BJ (cell line): ENCODE data around the gene MTHFD1. TPM values are rescaled to one million over a fixed set of nuclear protein-coding genes. Genes with fewer than 3 reads are reported as not detected.

Source experiments
- CTCF ChIA-PET: fragments of 350-600 bp; formaldehyde crosslinking; extraction: SDS; loops from one replicate; lab custom pipeline; 2021; ENCODE audit warnings: antibody characterized with exemption, inconsistent platforms; lab: Yijun Ruan, JAX
- POLR2A ChIA-PET: fragments of 300-600 bp; sonication (Branson Sonifier 250); formaldehyde crosslinking; extraction: SDS; loops from one replicate; lab custom pipeline; 2021; ENCODE audit warnings: antibody characterized with exemption; lab: Charles Lee
- DNase-seq: peaks from one replicate; pipeline ENCODE4 v3.0.0-alpha.2; 2011; ENCODE audit warnings: low read depth
- H3K27me3 ChIP-seq: 2 replicates; pipeline ENCODE4 v1.6.0; 2011; ENCODE audit warnings: low read length; ENCODE audit not compliant: control insufficient read depth, insufficient read depth
- H3K36me3 ChIP-seq: 2 replicates; pipeline ENCODE4 v1.5.1; 2011; ENCODE audit warnings: low read length; ENCODE audit not compliant: control insufficient read depth, insufficient read depth
- H3K4me3 ChIP-seq: 2 replicates; pipeline ENCODE4 v1.5.1; 2011; ENCODE audit warnings: low read depth, mild to moderate bottlenecking, control low read depth, low read length
- CTCF ChIP-seq: IDR thresholded peaks from 2 replicates; pipeline ENCODE4 v1.5.1; 2011; ENCODE audit warnings: low read depth, mild to moderate bottlenecking, control low read depth, inconsistent platforms, low read length, moderate library complexity; ENCODE audit not compliant: insufficient read depth
- polyA plus RNA-seq: library from polyadenylated mRNA; depleted of rRNA; stranded (reverse); fragments of >200 nt; gene quantifications from 2 replicates; pipeline ENCODE4 v1.2.3, GENCODE V29; 2011

Gene MTHFD1
- polyA plus RNA-seq, 1 experiment: 30.9 TPM

- no peak overlapping the region for H3K4me3 ChIP-seq
- H3K27me3 ChIP-seq: no peaks in the 10 kb centered on the region
- ChIA-PET POLR2A (no interaction called here), CTCF (interaction anchor here (0.6 to 1.3 kb wide), 4 partner anchors 16 to 22 kb away, joined by 3 read pairs; no protein-coding TSS in a partner anchor)
- no peak for DNase-seq
- H3K36me3 ChIP-seq: no peaks in the 10 kb centered on the region
- TF ChIP-seq CTCF: no peak
These were observed 24.1 kb downstream of the MTHFD1 start for GRCh38 chr14:64412237-64412636.

- no peak for TF ChIP-seq CTCF
- no peak for DNase-seq
- no peak overlapping the region for H3K4me3 ChIP-seq
- POLR2A ChIA-PET: no interaction called here
- peaks cover 1% of the 10 kb centered on the region for H3K36me3 ChIP-seq
- no peaks in the 10 kb centered on the region for H3K27me3 ChIP-seq
- CTCF ChIA-PET: interaction anchor here (0.6 to 2.2 kb wide), 5 partner anchors 8 to 72 kb away, joined by 3 to 15 read pairs (median 4); partner anchors contain the start of gene MTHFD1
These were observed 28.3 kb downstream of the MTHFD1 start for GRCh38 chr14:64416348-64416932.

GRCh38 chr14:64417055-64417770, 29.1 kb downstream of the MTHFD1 start:
- no peak for DNase-seq
- peaks cover 1% of the 10 kb centered on the region for H3K36me3 ChIP-seq
- H3K27me3 ChIP-seq: no peaks in the 10 kb centered on the region
- CTCF ChIA-PET: interaction anchor here (1.1 to 2.2 kb wide), 4 partner anchors 9 to 73 kb away, joined by 3 to 15 read pairs (median 4); partner anchors contain the start of gene MTHFD1
- POLR2A ChIA-PET: no interaction called here
- TF ChIP-seq CTCF: no peak
- H3K4me3 ChIP-seq: no peak overlapping the region

- POLR2A ChIA-PET: no interaction called here
- no peak overlapping the region for H3K4me3 ChIP-seq
- H3K27me3 ChIP-seq: no peaks in the 10 kb centered on the region
- peaks cover 1% of the 10 kb centered on the region for H3K36me3 ChIP-seq
- CTCF ChIA-PET: interaction anchor here (1.8 to 2.2 kb wide), 2 partner anchors 12 to 73 kb away, joined by 4 to 15 read pairs; no protein-coding TSS in a partner anchor
- no peak for TF ChIP-seq CTCF
- DNase-seq: no peak
These were observed 29.6 kb downstream of the MTHFD1 start for GRCh38 chr14:64417771-64418125.

GRCh38 chr14:64419003-64419402, 30.9 kb downstream of the MTHFD1 start:
- Histone ChIP-seq H3K36me3 (peaks cover 1% of the 10 kb centered on the region), H3K4me3 (no peak overlapping the region), H3K27me3 (no peaks in the 10 kb centered on the region)
- ChIA-PET POLR2A (interaction anchor here (0.6 kb wide), 1 partner anchor 11 kb away, joined by 3 read pairs; no protein-coding TSS in a partner anchor), CTCF (interaction anchor here (1.3 to 4.6 kb wide), 2 partner anchors 12 to 17 kb away, joined by 3 to 30 read pairs; no protein-coding TSS in a partner anchor)
- TF ChIP-seq CTCF: no peak
- no peak for DNase-seq
